HG03575 (cell line): Measurements from ENCODE around the gene CAMK2A.
"Not testable (repeated sequence)": the region's sequence is repeated elsewhere in the genome, so short reads cannot be mapped to it uniquely, and the experiment has no call there.

Experiments
- ATAC-seq: cut with Tn5 transposase; IDR thresholded peaks from one replicate; pipeline ENCODE4 v1.9.1; 2021; ENCODE audit not compliant: unreplicated experiment, insufficient number of reproducible peaks, low FRiP score; ENCODE audit errors: extremely low read depth

Gene CAMK2A

GRCh38 chr5:150245808-150246207, 43.8 kb downstream of the CAMK2A start:
- no peak for ATAC-seq

GRCh38 chr5:150245111-150245789, 44.3 kb downstream of the CAMK2A start:
- no peak for ATAC-seq

DNA sequence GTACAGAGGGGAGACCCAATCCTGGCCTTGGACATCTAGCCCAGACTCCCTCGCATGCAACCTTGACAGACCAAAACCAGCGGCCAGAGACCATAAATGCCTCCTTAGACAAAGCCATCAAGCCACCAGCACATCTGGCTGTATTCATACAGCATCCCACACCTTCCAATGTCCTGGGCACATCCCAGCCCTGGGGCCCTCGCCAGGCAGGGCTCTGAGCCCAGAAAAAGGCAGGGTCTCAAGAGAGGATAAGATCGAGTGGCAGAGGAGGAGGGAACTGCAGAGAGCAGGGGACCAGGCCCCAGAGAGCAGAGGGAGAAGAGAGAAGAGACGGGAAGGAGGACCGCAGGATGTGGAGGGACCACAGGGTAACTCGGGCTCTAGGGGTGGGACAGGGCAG, 45.4 kb downstream of the CAMK2A start:
- ATAC-seq: no peak

DNA sequence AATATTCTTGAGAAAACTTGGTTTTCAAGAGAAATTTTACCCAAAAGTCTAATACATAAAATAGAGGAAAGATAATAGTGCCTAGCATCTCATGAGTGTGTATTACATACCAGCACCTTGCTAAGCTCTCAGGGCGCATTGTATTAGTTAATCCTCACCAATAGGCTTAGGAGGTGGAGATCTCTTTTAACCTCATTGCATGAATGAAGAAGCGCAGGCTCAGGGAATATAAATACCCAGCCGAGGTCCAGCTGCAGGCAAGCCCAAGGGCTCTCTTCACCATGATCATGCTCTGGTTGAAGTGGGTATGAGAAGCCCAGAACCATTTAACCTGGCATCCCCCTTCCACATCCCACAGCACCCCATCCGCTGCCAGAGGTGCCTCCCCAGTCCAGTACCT, 46.0 kb downstream of the CAMK2A start:
- ATAC-seq: no peak

DNA sequence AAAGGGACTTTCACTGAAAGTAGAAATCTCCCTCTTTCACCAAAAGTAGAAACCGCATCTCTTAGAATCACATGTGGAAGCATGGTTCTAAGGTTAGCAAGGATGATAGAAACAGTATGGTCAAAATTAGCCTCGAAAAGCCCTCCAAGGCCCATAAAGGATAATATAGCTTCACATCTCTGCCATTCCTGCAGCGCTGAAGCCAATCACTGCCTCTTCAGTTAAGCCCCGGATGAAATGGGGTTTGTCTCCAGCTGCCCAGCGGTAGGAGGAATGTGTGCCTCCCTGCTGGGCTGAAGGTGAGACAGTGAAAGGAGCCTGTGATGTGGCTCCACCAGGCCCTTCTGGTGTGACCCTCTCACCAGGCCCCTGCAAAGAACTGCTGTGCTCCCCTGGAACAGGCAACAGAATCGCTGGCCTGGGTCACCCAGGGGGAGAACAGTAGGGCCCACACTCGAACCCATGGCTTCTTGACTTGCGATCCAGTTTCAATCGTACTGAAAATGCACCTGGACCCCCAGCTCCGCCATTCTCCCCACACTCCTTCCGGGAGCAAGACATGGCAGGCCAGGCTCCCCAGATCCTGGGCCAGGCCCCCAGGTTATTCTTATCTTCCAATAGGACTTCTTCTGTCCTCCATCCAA, 47.2 kb downstream of the CAMK2A start:
- no peak for ATAC-seq

- no peak for ATAC-seq
Measured at GRCh38 chr5:150241298-150242160, 48.0 kb downstream of the CAMK2A start.

GRCh38 chr5:150239794-150240122, 49.8 kb downstream of the CAMK2A start:
- no peak for ATAC-seq

GRCh38 chr5:150239099-150239793, 50.3 kb downstream of the CAMK2A start:
- ATAC-seq: no peak

GRCh38 chr5:150238646-150239045, 50.9 kb downstream of the CAMK2A start:
- no peak for ATAC-seq

GRCh38 chr5:150236981-150237754, 52.4 kb downstream of the CAMK2A start:
- no peak for ATAC-seq

- ATAC-seq: no peak
Measured at GRCh38 chr5:150236313-150236712, 53.3 kb downstream of the CAMK2A start.

- ATAC-seq: no peak
Measured at GRCh38 chr5:150235500-150235854, 54.1 kb downstream of the CAMK2A start.

DNA sequence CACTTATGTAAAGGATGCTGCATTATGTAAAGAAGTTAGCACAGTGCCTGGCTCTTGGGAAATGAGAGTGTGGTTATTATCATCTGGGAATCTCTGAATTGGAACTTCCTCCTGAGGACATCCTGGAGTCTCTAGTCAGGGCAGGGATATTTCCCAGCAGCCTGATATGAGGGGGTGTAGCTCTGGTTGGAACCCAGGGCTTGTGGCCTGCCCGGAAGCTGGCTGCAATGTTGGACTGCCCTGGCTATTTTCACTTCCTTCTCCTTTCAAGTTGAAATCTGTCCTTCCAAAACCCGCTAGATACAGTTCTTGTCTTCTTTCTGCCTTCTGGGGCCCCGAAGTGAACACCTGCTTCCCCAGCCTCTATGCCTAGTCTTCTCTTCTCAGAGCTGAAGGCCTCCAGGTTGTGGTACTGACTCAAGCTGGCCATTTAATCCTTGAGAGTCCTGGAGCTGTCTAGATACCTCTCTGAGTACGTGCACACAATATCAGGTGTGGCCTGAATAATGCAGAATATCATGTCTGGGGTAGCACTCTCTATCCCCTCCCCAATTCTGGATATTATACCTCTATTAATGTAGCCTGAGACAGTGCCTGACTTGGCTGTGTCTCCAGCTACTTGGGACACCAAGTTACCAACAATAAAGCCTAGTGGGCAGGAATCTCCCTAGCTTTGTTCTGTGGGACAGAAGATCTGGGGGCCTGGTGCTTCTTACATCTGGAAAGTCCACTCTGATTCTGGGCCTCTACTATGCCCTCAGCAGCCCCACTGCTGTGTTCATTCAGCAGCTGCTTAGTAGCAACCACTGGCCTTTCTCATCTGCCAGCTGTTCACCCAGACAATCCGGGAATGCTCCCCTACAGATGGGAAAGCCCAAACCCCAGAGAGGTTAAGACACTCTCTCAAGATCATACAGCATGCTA, 54.7 kb downstream of the CAMK2A start:
- ATAC-seq: no peak

DNA sequence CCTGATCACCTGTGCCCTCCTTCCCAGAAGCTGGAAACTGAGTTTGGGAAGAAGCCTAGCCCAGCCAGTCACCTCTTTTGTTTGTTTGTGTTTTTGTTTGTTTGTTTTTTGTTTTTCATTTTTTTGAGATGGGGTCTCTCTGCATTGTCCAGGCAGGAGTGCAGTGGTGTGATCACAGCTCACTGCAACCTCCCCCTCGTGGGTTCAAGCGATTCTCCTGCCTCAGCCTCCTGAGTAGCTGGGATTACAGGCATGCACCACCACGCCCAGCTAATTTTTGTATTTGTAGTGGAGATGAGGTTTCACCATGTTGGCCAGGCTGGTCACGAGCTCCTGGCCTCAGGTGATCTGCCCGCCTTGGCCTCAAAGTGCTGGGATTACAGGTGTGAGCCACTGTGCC, 55.9 kb downstream of the CAMK2A start:
- not testable (repeated sequence) for ATAC-seq

GRCh38 chr5:150230842-150231241, 58.7 kb downstream of the CAMK2A start:
- no peak for ATAC-seq

DNA sequence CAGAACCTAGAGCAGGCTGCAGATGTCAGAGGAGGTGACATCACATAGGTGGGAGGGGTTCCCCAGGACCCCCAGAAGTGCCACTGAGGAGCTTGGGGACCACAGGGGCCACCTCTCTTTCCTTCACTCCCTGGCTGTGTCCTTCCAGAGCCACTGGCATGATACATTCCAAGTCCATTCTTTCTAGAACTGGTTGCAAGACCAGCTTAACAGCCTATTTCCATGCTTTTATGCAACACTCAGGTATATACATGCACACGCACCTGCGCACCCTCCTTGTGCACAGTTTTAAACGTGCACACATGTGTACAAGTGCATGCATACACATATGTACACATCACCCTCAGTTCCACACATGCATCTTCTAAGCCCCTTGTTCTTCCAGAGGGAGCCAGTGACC, 60.0 kb downstream of the CAMK2A start:
- no peak for ATAC-seq

- ATAC-seq: no peak
Measured at GRCh38 chr5:150227606-150228273, 61.8 kb downstream of the CAMK2A start.
